RPMI7951 (cell line): Measurements from ENCODE around the gene CTSD. TPM values are rescaled to one million over a fixed set of nuclear protein-coding genes. Genes with fewer than 3 reads are reported as not detected.

Experiments used
- DNase-seq: peaks from one replicate; pipeline ENCODE4 v3.0.0-alpha.2; 2012; ENCODE audit warnings: low read depth
- total RNA-seq: library from RNA; depleted of rRNA; stranded (reverse); fragments of >200 nt; shearing (Covaris generic); gene quantifications from 2 replicates; pipeline ENCODE4 v1.2.3, GENCODE V29; 2014; rRNA removed

The CTSD gene
- total RNA-seq, 1 experiment from 2014 or later: 383 TPM

DNA sequence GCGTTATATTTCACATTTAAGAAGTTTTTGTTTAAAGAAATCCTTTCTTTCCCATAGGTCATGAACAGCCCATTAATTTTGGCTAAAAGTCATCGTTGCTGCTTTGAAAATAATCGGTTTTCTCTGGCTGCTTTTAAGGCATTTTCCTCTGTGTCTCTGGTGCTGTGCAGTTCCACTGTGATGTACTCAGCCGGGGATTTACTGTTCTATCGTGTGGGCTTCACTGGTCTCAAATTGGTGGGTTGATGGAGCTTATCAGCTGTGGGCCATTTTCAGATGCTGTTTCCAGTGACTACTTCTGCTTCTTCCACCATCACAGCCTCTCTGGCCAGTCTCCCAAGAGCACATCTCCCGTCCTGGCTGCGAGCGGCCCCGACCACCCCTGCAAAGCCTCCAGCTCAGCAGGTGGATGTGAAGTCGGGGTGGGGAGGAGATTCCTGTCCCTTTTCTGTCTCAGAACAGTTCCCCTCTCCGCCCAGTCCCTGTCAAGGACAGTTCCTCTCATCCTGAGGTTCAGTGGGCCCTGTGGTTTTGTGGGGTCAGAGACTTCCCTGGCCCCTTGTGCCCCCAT is 33.6 kb downstream of the CTSD start:
- DNase-seq: no peak

DNA sequence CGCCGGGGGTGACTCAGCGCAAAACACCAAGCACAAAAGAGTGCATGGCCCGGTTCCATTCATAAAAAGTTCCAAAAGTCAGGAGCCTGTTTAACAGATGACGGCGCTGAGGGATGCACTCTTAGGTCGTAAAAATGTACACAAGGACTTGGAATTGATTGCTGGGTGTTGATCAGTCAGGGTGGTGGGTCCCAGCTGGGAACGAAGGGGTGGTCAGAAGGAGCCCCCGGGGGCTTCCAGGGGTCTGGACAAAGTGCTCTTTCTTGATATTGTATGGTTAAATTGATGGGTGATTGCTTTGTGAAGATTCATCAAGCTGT is 34.1 kb downstream of the CTSD start:
- peak; percentile 61 for DNase-seq

DNA sequence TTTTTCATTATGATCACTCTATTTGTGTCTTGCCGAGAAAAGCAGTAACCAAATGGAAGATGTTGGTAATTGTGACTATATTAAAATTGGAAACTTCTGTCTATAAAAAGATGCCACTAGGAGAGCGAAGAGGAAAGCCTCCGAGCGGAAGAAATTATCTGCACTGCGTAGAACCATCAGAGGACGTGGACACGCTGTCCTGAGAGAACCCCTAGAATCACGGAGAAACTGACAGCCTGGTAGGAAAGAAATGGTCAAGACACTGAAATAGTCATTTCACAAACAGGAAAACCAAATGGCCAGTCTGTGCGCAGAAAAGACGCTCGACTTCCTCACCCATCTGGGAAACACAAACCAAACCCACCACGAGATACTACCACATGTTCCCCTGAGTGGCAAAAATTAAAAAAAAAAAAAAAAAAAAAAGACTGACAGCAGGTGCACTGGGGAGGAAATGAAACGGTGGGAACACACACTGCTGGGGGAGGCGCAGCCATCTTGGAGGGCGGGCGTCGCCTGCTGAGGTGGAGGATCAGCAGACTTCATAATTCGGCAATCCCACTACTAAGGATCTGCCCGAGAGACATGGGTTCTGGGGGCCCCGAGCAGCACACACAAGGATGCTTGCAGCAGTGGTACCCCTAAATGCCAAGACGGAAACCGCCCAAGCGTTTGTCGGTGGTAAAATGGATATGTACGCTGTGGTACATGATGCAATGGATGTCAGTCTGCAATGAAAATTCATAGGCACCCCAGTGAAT is 34.6 kb downstream of the CTSD start:
- DNase-seq: no peak

DNA sequence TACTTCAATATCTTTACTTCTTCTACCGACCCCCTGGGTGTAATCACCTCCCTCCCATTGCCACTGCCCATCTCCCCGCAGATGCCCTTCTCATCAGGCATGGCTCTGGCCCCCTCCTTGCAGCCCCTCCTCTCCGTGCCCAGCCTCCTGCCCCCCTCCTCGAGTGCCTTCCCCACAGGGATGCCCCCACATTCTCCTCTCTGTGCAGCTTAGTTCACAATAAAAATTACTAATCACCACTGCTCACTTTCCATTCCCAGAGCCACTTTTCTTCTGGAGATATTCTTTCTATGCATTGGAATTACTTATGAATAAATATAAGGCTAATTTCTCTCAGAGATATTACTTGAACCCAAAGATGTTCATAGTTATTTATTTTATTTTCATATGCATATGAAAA is 35.4 kb downstream of the CTSD start:
- no peak for DNase-seq

DNA sequence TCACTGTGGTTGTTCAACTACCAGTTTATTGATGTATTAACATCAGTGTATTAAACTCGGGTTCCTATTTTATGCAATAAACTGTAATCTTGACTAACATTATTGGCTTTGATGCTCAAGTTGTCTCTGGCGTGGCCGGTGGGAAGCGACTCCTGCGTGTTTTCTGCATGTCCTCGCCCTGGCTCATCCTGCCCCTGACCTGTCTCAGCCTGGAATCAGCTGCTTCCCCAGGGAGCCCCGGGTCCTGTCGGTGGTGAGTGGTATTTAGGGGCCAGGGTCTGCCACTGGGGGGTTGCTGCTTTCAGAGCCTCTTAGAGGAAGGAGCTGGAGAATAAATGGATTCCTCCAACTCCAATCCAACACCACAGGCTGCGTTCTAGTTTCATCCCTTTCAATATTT is 35.9 kb downstream of the CTSD start:
- DNase-seq: no peak

DNA sequence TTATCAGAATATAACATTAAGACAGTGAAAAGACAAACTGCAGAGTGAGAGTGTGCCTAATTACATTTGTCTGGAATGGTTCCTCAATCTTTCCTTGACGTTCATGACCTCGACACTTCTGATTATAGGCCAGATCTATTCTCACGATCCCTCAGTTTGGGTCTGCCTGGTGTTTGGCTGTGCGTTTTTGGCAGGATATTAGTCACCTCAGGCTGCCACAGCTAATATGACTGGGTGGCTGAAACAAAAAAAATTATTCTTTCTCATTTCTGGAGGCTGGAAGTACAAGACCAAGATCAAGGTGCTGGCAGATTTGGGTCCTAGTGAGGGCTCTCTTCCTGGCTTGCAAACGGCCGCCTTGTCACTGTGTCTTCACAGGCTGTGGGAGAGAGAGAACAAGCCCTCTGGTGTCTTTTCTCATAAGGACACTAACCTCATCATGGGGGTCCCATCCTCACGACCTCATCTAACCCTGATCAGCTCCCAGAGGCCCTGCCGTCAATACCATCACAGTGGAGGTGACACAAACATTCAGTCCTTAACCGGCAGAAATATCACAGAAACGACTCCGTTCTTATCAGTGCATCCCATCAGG is 36.5 kb downstream of the CTSD start:
- DNase-seq: peak; percentile 75

DNA sequence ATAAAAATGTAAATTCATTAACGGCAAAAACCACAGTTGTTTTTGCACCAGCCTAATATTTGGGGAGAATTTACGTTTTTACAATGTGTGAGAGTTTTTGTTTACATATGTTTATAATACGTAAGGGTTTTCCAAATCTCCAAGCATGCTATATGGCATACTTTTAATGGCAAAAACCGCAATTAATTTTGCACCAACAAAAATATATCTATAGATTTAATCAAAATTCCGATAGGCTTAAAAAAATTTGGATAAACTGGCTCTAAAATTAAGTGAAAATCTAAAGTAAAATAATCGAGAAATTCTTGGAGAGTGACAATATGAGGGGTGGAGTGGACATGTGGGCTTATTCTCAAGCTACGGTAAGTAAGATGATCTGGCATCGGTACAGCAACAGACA is 43.9 kb downstream of the CTSD start:
- DNase-seq: no peak

DNA sequence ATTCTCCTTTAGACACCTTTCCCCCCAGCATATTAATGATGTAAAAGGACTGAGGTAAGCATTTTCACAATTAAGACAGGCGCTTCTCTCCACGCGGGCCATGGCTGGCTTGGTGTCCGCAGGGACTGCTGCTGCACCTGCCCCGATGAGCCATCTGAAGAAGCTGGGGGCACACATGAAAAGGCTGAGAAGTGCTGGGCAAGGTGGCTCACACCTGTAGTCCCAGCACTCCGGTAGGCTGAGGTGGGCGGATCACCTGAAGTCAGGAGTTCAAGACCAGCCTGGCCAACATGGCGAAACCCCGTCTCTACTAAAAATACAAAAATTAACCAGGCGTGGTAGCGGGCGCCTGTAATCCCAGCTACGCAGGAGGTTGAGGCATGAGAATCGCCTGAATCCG is 45.4 kb downstream of the CTSD start:
- DNase-seq: no peak

DNA sequence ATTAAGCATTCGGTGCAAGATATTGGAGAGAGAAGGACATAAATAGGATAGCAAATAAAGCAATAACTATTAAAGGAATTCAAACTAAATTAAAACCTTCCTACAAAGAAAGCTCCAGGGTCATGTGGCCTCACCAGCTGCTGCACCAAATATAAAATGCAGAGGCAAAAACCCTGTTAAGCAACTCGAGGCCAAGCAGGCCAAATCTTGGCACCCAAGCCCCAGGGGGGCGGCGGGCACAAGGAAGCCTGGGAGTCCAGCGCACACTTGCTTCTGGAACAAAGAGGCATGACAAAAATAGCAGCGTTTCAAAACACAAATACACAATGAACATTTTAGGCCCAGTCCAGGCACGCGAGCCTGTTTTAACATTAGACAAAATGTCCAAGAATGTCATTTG is 46.0 kb downstream of the CTSD start:
- no peak for DNase-seq

DNA sequence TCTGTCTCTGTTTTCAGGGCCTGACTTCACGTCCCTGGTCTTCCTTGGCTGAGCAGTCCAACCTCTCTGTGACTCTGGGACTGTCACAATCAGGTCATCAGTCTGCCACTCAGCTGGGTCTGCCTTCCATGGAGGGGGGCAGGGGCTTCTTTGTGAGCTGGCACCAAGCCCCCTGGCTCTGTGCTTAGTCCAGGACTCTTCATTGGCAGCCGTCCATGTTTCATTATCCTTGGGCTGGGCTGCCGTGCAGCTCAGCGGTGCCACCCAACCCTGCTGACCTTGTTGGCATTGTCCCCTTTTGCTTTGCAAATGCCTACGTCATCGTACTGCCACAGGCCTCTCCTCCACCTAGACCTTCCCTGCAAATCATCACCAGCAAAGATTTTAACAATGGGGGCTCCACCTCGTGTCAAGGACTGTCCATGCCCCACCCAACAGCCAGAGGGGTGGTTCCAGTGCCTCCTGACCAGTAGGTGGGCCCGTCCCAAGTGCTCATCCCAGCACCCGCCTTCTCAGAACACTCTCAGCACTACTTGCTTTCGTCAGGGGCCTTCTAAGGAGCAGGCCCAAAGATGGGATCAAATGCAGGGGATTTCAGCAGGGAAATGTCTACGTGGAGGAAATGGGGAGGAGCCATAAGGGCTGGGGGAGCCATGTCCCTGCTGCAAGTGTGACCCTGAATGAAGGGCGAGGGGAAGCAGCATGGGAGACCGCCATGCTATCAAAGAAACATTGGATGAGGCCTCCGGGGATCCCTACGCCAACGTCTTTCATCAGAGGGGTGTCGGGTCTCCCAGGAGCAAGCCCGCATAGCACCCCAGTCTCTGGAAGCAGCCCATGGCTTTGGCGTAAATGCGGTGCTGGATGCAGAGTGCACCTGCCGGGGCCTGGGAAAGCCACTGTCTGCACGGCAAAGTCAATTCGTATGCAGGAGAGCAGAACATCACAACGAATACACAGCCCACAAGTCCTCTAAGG is 48.5 kb downstream of the CTSD start:
- no peak for DNase-seq

DNA sequence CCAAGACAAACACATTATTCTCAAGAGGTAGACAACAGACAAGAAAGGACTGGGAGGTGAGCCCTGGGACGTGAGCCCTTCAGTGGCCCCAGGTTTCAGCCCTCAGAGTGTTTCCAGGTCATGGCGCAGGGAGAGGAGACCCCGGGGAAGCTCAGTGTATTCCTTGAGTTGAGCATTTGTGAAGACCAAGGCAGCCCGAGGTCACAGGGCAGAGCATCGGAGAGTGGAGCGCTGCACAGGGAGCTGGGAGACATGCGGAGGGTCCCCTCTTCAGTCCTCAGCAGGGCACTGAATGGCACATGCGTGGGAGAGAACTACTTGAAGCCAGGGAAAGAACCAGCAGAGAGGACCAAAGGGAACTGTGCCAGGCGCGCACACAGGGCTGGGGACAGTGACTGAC is 55.0 kb downstream of the CTSD start:
- no peak for DNase-seq

DNA sequence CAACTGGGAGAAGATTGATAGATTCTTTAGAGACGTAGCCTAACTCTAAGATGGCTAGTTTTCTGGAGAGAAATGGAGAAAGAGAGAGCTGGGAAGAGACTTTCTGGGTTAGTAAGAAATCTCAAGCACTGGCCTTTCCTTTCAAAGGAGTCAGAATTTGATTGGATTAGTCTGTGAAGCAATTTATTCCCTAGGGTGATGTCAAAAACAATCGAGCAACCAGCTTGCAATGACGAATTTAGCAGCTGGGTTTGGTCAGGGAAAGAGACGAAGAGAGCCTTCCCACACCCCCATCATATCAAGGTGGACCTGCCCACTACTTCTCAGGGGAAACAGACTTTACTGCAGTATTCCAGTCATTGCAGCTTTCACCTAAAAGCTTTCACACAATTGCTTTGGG is 56.0 kb downstream of the CTSD start:
- DNase-seq: no peak

DNA sequence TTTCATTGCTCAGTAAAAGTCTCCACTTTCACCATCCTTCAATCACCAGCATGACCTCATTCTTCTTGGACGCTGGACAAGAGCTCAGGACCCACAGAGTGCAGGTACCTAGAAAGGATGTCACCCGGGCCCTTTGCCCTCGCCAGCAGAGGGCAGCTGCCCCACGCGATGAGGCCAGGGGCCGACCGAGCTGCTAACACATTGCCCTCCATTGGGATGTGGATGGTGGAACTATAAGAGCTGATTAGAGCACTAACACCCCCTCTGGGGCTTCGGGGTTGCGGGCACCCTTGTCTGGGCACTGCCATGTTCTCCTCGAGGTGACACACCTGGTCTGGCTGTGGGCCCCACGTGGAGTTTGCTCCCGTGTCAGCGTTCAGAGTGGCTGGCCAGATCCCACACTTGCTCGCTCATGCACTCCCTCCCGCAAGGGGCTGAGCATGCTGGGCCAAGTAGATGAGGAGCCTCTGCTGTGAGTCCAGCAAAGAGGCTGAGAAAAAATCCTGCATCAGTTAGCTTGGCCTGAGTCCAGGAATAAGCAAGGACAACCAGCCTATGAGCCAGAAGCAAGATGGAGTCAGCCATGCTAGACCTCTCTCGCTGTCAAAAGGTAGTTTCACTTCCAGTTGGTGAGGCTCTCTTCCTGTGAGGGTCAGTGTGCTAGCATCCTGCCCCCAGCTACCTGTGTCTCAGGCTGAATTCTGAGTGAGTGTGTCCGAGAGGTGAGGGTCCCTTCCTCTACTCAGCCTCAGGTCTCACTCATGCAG is 56.9 kb downstream of the CTSD start:
- peak; percentile 18 for DNase-seq

DNA sequence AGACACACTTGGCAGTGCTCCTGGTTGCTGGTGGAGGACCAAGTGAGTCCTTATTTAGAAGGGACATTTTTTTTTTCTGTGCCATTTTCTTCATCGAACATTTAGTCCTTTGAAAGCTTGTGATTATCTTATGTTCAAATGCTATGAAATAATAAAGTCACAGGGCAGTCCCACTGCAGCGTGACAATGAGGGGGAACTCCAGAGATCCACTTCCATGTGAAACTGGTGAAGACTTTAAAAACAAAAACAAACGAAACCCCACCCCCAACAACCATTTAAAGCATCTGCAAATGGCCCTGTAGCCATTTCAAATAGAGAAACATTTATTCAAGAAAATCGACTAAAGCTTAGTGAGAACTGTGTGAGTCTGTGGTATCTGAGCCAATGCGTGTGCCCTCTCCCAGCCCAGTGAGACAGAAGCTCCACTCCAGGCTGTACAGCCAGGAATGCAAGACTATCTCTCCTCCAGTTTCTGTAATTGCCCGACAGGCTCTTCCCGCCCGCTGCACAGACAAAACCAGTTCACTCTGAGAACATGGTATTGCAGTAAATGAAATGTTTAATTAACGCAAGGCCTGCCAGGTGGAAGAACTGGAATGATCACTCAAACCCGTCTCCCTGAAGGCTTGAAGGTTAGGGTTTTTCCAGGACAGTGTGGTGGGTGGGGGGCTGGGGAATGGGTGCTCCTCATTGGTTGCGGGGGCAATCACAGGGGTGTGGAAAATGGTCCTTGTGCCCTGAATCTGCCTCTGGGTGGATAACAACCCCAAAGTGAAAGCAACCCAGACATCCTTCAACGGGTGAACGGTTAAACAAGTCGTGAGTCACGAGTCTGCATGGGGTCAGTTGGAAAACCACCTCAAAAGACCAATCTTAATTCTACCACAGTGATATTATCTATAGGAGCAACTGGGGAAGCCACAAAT is 58.3 kb downstream of the CTSD start:
- peak; percentile 95 for DNase-seq

DNA sequence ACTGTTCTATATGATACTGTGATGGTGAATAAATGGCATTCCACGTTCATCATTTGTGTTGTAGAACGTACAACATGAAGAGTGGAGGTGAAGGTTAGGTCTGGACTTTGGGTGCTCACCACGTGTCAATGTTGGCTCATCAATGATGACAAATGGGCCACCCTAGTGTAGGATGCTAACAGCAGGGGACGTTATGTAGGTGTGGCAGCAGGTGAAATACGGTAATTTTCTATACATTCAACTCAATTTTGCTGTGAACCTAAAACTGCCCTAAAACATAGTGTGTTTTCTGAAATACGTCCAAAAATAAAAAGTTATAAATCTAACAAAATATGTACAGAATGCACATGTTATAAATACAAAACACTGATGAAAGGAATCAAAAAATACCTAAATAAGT is 60.6 kb downstream of the CTSD start:
- DNase-seq: no peak

Other genes with a start within 250 kb of the CTSD start
- 0.10 and 0.24 TPM in 2 replicates for gene DUSP8, start 191.7 kb downstream of the CTSD start, total RNA-seq
- not detected in 2 replicates for gene KRTAP5-1, start 178.6 kb downstream of the CTSD start, total RNA-seq
- not detected in 2 replicates for gene KRTAP5-2, start 165.6 kb downstream of the CTSD start, total RNA-seq
- not detected in 2 replicates for gene KRTAP5-3, start 155.5 kb downstream of the CTSD start, total RNA-seq
- gene KRTAP5-4, start 141.8 kb downstream of the CTSD start, total RNA-seq: not detected in 2 replicates
- gene KRTAP5-5, start 134.2 kb downstream of the CTSD start, total RNA-seq: not detected in 2 replicates
- gene KRTAP5-6, start 66.7 kb downstream of the CTSD start, total RNA-seq: not detected in 2 replicates
- 4.3 and 6.6 TPM in 2 replicates for gene IFITM10, start 13.3 kb downstream of the CTSD start, total RNA-seq
- gene SYT8, start 71.1 kb upstream of the CTSD start, total RNA-seq: 0.20 TPM in 1 of 2 replicates, not detected in the other
- gene TNNI2, start 75.1 kb upstream of the CTSD start, total RNA-seq: 0.48 TPM in 1 of 2 replicates, not detected in the other
- gene LSP1, start 89.2 kb upstream of the CTSD start, total RNA-seq: 2.4 and 3.8 TPM in 2 replicates
- not detected in 2 replicates for gene PRR33, start 128.0 kb upstream of the CTSD start, total RNA-seq
- gene TNNT3, start 155.8 kb upstream of the CTSD start, total RNA-seq: not detected in 2 replicates
- gene MRPL23, start 183.4 kb upstream of the CTSD start, total RNA-seq: 123 and 169 TPM in 2 replicates
- gene H19, start 233.9 kb upstream of the CTSD start, total RNA-seq: 0.72 and 1.9 TPM in 2 replicates